ENCODE data around the gene INPP5D. TPM values are rescaled to one million over a fixed set of nuclear protein-coding genes. Genes with fewer than 3 reads are reported as not detected.

The INPP5D gene
- total RNA-seq, 4 donors from 2014 or later, result 8.0 to 12.5 (median 11.9) TPM

GRCh38 chr2:233225230-233226068, 165.3 kb downstream of the INPP5D start:
- 81% methylated on average over 5 of the region's 5 CpGs for WGBS
- TF ChIP-seq EP300 (IDR thresholded peaks at IDR 0.05), result no peak
- TF ChIP-seq POLR2AphosphoS5 (IDR thresholded peaks at IDR 0.05), result no peak
- TF ChIP-seq CTCF (IDR thresholded peaks at IDR 0.05), result no peak
- TF ChIP-seq POLR2A (IDR thresholded peaks at IDR 0.05; ENCODE audit: low read depth), result no peak
- Histone ChIP-seq H3K9me3 (no peaks in the 10 kb centered on the region), H3K27me3 (peaks cover 0 to 10% (median 0%) of the 10 kb centered on the region in 4 donors), H3K36me3 (no peaks in the 10 kb centered on the region), H3K4me3 (no peak overlapping the region), H3K27ac (replicated peaks in 1 of 4) (no peak overlapping the region), H3K4me1 (no peaks in the 10 kb centered on the region)
- no peak for DNase-seq (ENCODE audit: extremely low spot score)
- intact Hi-C loops (cut with DNase I), result no loop called here

- DNase-seq (ENCODE audit: extremely low spot score), result no peak
- intact Hi-C loops (cut with DNase I), result no loop called here
- no peaks in the 10 kb centered on the region for H3K36me3 ChIP-seq
- no peaks in the 10 kb centered on the region for H3K4me1 ChIP-seq
- TF ChIP-seq EP300 (IDR thresholded peaks at IDR 0.05), result no peak
- no peak for TF ChIP-seq CTCF (IDR thresholded peaks at IDR 0.05)
- no peak for TF ChIP-seq POLR2A (IDR thresholded peaks at IDR 0.05; ENCODE audit: low read depth)
- TF ChIP-seq POLR2AphosphoS5 (IDR thresholded peaks at IDR 0.05), result no peak
- H3K9me3 ChIP-seq, result no peaks in the 10 kb centered on the region
- no peak overlapping the region for H3K27ac ChIP-seq (replicated peaks in 1 of 4)
- H3K27me3 ChIP-seq, result peaks cover 0 to 10% (median 0%) of the 10 kb centered on the region in 4 donors
- WGBS, result 76% methylated on average over 2 of the region's 2 CpGs
- no peak overlapping the region for H3K4me3 ChIP-seq
These were observed 166.4 kb downstream of the INPP5D start for GRCh38 chr2:233226511-233227031.

- intact Hi-C loops (cut with DNase I), result no loop called here
- 85% methylated on average over 7 of the region's 7 CpGs for WGBS
- H3K9me3 ChIP-seq, result no peaks in the 10 kb centered on the region
- DNase-seq (ENCODE audit: extremely low spot score), result no peak
- H3K36me3 ChIP-seq, result no peaks in the 10 kb centered on the region
- TF ChIP-seq POLR2A (IDR thresholded peaks at IDR 0.05; ENCODE audit: low read depth) (no peak), EP300 (IDR thresholded peaks at IDR 0.05) (no peak), CTCF (IDR thresholded peaks at IDR 0.05) (no peak), POLR2AphosphoS5 (IDR thresholded peaks at IDR 0.05) (no peak)
- no peak overlapping the region for H3K27ac ChIP-seq (replicated peaks in 1 of 4)
- peaks cover 0 to 10% (median 0%) of the 10 kb centered on the region in 4 donors for H3K27me3 ChIP-seq
- H3K4me1 ChIP-seq, result no peaks in the 10 kb centered on the region
- no peak overlapping the region for H3K4me3 ChIP-seq
These were observed 167.3 kb downstream of the INPP5D start for GRCh38 chr2:233227346-233227978.

- Histone ChIP-seq H3K4me1 (no peaks in the 10 kb centered on the region), H3K27me3 (peaks cover 0 to 10% (median 0%) of the 10 kb centered on the region in 4 donors), H3K27ac (replicated peaks in 1 of 4) (no peak overlapping the region), H3K36me3 (no peaks in the 10 kb centered on the region), H3K9me3 (no peaks in the 10 kb centered on the region), H3K4me3 (no peak overlapping the region)
- DNase-seq (ENCODE audit: extremely low spot score), result no peak
- WGBS, result 87% methylated on average over 3 of the region's 3 CpGs
- intact Hi-C loops (cut with DNase I), result no loop called here
- TF ChIP-seq POLR2AphosphoS5 (IDR thresholded peaks at IDR 0.05), result no peak
- no peak for TF ChIP-seq CTCF (IDR thresholded peaks at IDR 0.05)
- TF ChIP-seq POLR2A (IDR thresholded peaks at IDR 0.05; ENCODE audit: low read depth), result no peak
- no peak for TF ChIP-seq EP300 (IDR thresholded peaks at IDR 0.05)
These were observed 168.2 kb downstream of the INPP5D start for GRCh38 chr2:233228376-233228775.
